GM12892 (cell line): Measurements from ENCODE around the gene PIEZO1.

Experiments
- POLR2A ChIP-seq: IDR thresholded peaks from 2 replicates; pipeline ENCODE4 v1.6.1; 2011; ENCODE audit warnings: low read depth, low read length, control low read depth
- TAF1 ChIP-seq: IDR thresholded peaks from 2 replicates; pipeline ENCODE4 v1.6.1; 2011; ENCODE audit warnings: low read depth, mild to moderate bottlenecking, control low read depth, low read length, borderline replicate concordance

GRCh38 chr16:88739139-88739976 is 45.7 kb downstream of the PIEZO1 start:
- TF ChIP-seq TAF1 (no peak), POLR2A (no peak)
